ENCODE data around the gene IPCEF1.

The IPCEF1 gene

GRCh38 chr6:154347981-154348380 lies 8.6 kb downstream of the IPCEF1 start:
- no peak for TF ChIP-seq ZFP30 (CRISPR knock-in tag; IDR thresholded peaks at IDR 0.05)
- TF ChIP-seq, protein P1, sequence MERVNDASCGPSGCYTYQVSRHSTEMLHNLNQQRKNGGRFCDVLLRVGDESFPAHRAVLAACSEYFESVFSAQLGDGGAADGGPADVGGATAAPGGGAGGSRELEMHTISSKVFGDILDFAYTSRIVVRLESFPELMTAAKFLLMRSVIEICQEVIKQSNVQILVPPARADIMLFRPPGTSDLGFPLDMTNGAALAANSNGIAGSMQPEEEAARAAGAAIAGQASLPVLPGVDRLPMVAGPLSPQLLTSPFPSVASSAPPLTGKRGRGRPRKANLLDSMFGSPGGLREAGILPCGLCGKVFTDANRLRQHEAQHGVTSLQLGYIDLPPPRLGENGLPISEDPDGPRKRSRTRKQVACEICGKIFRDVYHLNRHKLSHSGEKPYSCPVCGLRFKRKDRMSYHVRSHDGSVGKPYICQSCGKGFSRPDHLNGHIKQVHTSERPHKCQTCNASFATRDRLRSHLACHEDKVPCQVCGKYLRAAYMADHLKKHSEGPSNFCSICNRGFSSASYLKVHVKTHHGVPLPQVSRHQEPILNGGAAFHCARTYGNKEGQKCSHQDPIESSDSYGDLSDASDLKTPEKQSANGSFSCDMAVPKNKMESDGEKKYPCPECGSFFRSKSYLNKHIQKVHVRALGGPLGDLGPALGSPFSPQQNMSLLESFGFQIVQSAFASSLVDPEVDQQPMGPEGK (CRISPR knock-in tag; IDR thresholded peaks at IDR 0.05; ENCODE audit: borderline replicate concordance) = no peak
- TF ChIP-seq ARNTL (CRISPR knock-in tag; IDR thresholded peaks at IDR 0.05; ENCODE audit: borderline replicate concordance, low read depth) = no peak
- TF ChIP-seq, protein P2, sequence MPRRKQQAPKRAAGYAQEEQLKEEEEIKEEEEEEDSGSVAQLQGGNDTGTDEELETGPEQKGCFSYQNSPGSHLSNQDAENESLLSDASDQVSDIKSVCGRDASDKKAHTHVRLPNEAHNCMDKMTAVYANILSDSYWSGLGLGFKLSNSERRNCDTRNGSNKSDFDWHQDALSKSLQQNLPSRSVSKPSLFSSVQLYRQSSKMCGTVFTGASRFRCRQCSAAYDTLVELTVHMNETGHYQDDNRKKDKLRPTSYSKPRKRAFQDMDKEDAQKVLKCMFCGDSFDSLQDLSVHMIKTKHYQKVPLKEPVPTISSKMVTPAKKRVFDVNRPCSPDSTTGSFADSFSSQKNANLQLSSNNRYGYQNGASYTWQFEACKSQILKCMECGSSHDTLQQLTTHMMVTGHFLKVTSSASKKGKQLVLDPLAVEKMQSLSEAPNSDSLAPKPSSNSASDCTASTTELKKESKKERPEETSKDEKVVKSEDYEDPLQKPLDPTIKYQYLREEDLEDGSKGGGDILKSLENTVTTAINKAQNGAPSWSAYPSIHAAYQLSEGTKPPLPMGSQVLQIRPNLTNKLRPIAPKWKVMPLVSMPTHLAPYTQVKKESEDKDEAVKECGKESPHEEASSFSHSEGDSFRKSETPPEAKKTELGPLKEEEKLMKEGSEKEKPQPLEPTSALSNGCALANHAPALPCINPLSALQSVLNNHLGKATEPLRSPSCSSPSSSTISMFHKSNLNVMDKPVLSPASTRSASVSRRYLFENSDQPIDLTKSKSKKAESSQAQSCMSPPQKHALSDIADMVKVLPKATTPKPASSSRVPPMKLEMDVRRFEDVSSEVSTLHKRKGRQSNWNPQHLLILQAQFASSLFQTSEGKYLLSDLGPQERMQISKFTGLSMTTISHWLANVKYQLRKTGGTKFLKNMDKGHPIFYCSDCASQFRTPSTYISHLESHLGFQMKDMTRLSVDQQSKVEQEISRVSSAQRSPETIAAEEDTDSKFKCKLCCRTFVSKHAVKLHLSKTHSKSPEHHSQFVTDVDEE (CRISPR knock-in tag; IDR thresholded peaks at IDR 0.05) = no peak
- TF ChIP-seq, protein P3, sequence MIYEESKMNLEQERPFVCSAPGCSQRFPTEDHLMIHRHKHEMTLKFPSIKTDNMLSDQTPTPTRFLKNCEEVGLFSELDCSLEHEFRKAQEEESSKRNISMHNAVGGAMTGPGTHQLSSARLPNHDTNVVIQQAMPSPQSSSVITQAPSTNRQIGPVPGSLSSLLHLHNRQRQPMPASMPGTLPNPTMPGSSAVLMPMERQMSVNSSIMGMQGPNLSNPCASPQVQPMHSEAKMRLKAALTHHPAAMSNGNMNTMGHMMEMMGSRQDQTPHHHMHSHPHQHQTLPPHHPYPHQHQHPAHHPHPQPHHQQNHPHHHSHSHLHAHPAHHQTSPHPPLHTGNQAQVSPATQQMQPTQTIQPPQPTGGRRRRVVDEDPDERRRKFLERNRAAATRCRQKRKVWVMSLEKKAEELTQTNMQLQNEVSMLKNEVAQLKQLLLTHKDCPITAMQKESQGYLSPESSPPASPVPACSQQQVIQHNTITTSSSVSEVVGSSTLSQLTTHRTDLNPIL (CRISPR knock-in tag; IDR thresholded peaks at IDR 0.05; ENCODE audit: low read depth) = no peak
- TF ChIP-seq ZFP3 (CRISPR knock-in tag; IDR thresholded peaks at IDR 0.05) = no peak
- no peak for TF ChIP-seq OSR1 (CRISPR knock-in tag; IDR thresholded peaks at IDR 0.05)
- no peak for TF ChIP-seq RARB (CRISPR knock-in tag; IDR thresholded peaks at IDR 0.05)
- TF ChIP-seq, protein P4, sequence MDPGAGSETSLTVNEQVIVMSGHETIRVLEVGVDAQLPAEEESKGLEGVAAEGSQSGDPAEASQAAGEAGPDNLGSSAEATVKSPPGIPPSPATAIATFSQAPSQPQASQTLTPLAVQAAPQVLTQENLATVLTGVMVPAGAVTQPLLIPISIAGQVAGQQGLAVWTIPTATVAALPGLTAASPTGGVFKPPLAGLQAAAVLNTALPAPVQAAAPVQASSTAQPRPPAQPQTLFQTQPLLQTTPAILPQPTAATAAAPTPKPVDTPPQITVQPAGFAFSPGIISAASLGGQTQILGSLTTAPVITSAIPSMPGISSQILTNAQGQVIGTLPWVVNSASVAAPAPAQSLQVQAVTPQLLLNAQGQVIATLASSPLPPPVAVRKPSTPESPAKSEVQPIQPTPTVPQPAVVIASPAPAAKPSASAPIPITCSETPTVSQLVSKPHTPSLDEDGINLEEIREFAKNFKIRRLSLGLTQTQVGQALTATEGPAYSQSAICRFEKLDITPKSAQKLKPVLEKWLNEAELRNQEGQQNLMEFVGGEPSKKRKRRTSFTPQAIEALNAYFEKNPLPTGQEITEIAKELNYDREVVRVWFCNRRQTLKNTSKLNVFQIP (CRISPR knock-in tag; IDR thresholded peaks at IDR 0.05; ENCODE audit: borderline replicate concordance, low read depth) = no peak
- no peak for TF ChIP-seq ESRRG (CRISPR knock-in tag; IDR thresholded peaks at IDR 0.05)
- TF ChIP-seq ISL1 (CRISPR knock-in tag; IDR thresholded peaks at IDR 0.05) = no peak
- no peak for TF ChIP-seq TCF4 (CRISPR knock-in tag; IDR thresholded peaks at IDR 0.05; ENCODE audit: borderline replicate concordance)
- no peak for TF ChIP-seq ZC3H10 (CRISPR knock-in tag; IDR thresholded peaks at IDR 0.05)
- TF ChIP-seq ZNF70 (CRISPR knock-in tag; IDR thresholded peaks at IDR 0.05) = no peak
- no peak for TF ChIP-seq GLIS3 (CRISPR knock-in tag; IDR thresholded peaks at IDR 0.05)
- no peak for TF ChIP-seq ZNF8 (CRISPR knock-in tag; IDR thresholded peaks at IDR 0.05)
- no peak for TF ChIP-seq TOX (CRISPR knock-in tag; IDR thresholded peaks at IDR 0.05; ENCODE audit: borderline replicate concordance)
- no peak for TF ChIP-seq SNAI2 (CRISPR knock-in tag; IDR thresholded peaks at IDR 0.05)
- TF ChIP-seq CSDC2 (CRISPR knock-in tag; IDR thresholded peaks at IDR 0.05) = no peak
- no peak for TF ChIP-seq ZNF565 (CRISPR knock-in tag; conservative IDR thresholded peaks at IDR 0.05; ENCODE audit: low read depth)
- ATAC-seq = no peak

DNA sequence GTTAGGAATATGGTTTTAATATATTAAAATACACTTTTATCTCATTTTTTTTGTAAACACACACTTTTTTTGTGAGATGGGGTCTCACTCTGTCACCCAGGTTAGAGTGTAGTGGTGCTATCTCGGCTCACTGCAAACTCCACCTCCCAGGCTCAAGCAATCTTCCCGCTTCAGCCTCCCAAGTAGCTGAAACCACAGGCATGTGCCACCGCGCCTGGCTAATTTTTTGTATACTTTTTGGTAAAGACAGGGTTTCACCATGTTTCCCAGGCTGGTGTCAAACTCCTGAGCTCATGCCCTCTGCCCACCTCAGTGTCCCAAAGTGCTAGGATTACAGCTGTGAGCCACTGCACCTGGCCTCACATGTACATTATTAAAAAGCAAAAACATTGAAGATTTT lies 10.8 kb downstream of the IPCEF1 start:
- no peak for ATAC-seq

More for the DNA sequence above, 10.8 kb downstream of the IPCEF1 start:
- TF ChIP-seq ZNF565 (CRISPR knock-in tag; conservative IDR thresholded peaks at IDR 0.05; ENCODE audit: low read depth) = no peak
- TF ChIP-seq, protein P5, sequence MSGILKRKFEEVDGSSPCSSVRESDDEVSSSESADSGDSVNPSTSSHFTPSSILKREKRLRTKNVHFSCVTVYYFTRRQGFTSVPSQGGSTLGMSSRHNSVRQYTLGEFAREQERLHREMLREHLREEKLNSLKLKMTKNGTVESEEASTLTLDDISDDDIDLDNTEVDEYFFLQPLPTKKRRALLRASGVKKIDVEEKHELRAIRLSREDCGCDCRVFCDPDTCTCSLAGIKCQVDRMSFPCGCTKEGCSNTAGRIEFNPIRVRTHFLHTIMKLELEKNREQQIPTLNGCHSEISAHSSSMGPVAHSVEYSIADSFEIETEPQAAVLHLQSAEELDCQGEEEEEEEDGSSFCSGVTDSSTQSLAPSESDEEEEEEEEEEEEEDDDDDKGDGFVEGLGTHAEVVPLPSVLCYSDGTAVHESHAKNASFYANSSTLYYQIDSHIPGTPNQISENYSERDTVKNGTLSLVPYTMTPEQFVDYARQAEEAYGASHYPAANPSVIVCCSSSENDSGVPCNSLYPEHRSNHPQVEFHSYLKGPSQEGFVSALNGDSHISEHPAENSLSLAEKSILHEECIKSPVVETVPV (CRISPR knock-in tag; IDR thresholded peaks at IDR 0.05) = no peak
- TF ChIP-seq ISL1 (CRISPR knock-in tag; IDR thresholded peaks at IDR 0.05) = no peak
- no peak for TF ChIP-seq CSDC2 (CRISPR knock-in tag; IDR thresholded peaks at IDR 0.05)
- TF ChIP-seq, protein P2 (CRISPR knock-in tag; IDR thresholded peaks at IDR 0.05) = no peak
- no peak for TF ChIP-seq TOX (CRISPR knock-in tag; IDR thresholded peaks at IDR 0.05; ENCODE audit: borderline replicate concordance)
- TF ChIP-seq ZNF70 (CRISPR knock-in tag; IDR thresholded peaks at IDR 0.05) = no peak
- TF ChIP-seq RARB (CRISPR knock-in tag; IDR thresholded peaks at IDR 0.05) = no peak
- TF ChIP-seq, protein P4 (CRISPR knock-in tag; IDR thresholded peaks at IDR 0.05; ENCODE audit: borderline replicate concordance, low read depth) = no peak
- no peak for TF ChIP-seq ARNTL (CRISPR knock-in tag; IDR thresholded peaks at IDR 0.05; ENCODE audit: borderline replicate concordance, low read depth)
- TF ChIP-seq ZFP30 (CRISPR knock-in tag; IDR thresholded peaks at IDR 0.05) = no peak
- no peak for TF ChIP-seq ESRRG (CRISPR knock-in tag; IDR thresholded peaks at IDR 0.05)
- TF ChIP-seq ZFP3 (CRISPR knock-in tag; IDR thresholded peaks at IDR 0.05) = no peak
- no peak for TF ChIP-seq PPARA (CRISPR knock-in tag; IDR thresholded peaks at IDR 0.05; ENCODE audit: borderline replicate concordance)
